Measurements from ENCODE around the gene SCGB1C2.

DNA sequence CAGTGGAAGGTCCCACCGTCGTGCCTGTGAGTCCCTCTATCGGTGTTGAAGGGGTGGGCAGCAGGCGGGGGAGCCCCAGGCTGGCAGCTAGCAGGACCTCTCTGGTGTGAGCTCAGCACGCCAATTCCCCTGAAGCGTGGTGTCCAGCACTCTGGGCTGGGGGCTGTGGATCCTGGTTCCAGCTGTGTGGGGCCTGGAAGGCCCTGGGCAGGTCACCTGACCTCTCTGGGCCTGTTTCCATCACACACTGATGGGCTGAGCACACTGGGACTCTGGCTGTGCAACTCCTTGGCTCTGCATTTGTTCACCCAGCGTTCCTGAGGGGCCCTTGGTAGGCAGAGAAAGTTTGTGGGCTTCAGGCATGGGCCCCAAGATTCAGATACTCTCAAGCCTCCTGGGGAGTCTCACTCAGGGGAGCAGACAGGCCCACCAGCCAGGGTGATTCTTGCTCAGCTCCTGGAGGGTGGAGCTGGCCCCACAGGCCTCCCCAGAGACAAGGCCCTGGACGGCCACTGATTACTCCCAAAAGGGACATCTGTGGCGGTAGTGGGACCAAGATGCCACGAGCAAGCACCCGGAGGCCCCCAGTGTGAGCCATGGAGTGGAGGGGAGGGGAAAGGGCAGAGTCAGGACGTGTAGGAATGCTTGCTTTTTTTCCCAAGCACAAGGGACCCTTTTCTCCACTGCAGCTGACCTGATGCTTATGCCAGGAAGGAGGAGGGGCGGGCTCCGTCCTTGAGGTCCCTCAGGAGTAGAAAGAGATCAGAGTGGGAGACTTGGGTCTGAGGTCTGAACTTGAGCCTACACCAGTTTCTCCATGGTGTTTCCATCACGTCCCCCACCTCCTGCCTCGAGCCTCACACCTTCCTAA, 8.5 kb downstream of the SCGB1C2 start:
- TF ChIP-seq EZH2 (IDR thresholded peaks at IDR 0.05; ENCODE audit: low read depth): no peak
- TF ChIP-seq, protein P1, sequence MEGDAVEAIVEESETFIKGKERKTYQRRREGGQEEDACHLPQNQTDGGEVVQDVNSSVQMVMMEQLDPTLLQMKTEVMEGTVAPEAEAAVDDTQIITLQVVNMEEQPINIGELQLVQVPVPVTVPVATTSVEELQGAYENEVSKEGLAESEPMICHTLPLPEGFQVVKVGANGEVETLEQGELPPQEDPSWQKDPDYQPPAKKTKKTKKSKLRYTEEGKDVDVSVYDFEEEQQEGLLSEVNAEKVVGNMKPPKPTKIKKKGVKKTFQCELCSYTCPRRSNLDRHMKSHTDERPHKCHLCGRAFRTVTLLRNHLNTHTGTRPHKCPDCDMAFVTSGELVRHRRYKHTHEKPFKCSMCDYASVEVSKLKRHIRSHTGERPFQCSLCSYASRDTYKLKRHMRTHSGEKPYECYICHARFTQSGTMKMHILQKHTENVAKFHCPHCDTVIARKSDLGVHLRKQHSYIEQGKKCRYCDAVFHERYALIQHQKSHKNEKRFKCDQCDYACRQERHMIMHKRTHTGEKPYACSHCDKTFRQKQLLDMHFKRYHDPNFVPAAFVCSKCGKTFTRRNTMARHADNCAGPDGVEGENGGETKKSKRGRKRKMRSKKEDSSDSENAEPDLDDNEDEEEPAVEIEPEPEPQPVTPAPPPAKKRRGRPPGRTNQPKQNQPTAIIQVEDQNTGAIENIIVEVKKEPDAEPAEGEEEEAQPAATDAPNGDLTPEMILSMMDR (conservative IDR thresholded peaks at IDR 0.05): no peak

Data from PC-9 (cell line).